Stimulated activated CD4-positive, alpha-beta T cell treated with anti-CD3 and anti-CD28 coated beads, Interleukin-2, amount 100 ng/mL, for 48 hours (primary cell): ENCODE measurements around the gene RDH16.
"Not testable (repeated sequence)": the region's sequence is repeated elsewhere in the genome, so short reads cannot be mapped to it uniquely, and the experiment has no call there.

Experiments
- DNase-seq, 2 donors: peaks; one replicate each; pipeline ENCODE4 v3.0.0-alpha.2; 2020

RDH16 gene

GRCh38 chr12:56953314-56953713 is 4.1 kb downstream of the RDH16 start:
- DNase-seq = no peak

GRCh38 chr12:56951582-56952339 is 5.6 kb downstream of the RDH16 start:
- DNase-seq = no peak

- DNase-seq = no peak
Measured at GRCh38 chr12:56948881-56949280, 8.5 kb downstream of the RDH16 start.

GRCh38 chr12:56948457-56948777 is 9.0 kb downstream of the RDH16 start:
- DNase-seq = no peak

GRCh38 chr12:56947633-56948456 is 9.6 kb downstream of the RDH16 start:
- DNase-seq = no peak

- DNase-seq = no peak
Measured at GRCh38 chr12:56943878-56944277, 13.5 kb downstream of the RDH16 start.

- not testable (repeated sequence) for DNase-seq
Measured at GRCh38 chr12:56943374-56943773, 14.0 kb downstream of the RDH16 start.

- no peak for DNase-seq
Measured at GRCh38 chr12:56941299-56942017, 15.9 kb downstream of the RDH16 start.

GRCh38 chr12:56940942-56941298 is 16.5 kb downstream of the RDH16 start:
- DNase-seq = not testable (repeated sequence)

- no peak for DNase-seq
Measured at GRCh38 chr12:56935752-56936151, 21.7 kb downstream of the RDH16 start.

GRCh38 chr12:56935157-56935556 is 22.3 kb downstream of the RDH16 start:
- no peak for DNase-seq

GRCh38 chr12:56933826-56934625 is 23.4 kb downstream of the RDH16 start, which contains the start of gene SDR9C7:
SDR9C7 (minus strand) TSS chr12:56934408; CDS start chr12:56934261, 147 bp downstream.
- no peak for DNase-seq

GRCh38 chr12:56932867-56933266 is 24.5 kb downstream of the RDH16 start:
- no peak for DNase-seq

GRCh38 chr12:56932146-56932545 is 25.3 kb downstream of the RDH16 start:
- DNase-seq = no peak

- DNase-seq = no peak
Measured at GRCh38 chr12:56931474-56931978, 25.9 kb downstream of the RDH16 start.

GRCh38 chr12:56930241-56930640 is 27.2 kb downstream of the RDH16 start:
- no peak for DNase-seq

GRCh38 chr12:56929780-56930179 is 27.6 kb downstream of the RDH16 start:
- no peak for DNase-seq

- no peak for DNase-seq
Measured at GRCh38 chr12:56928262-56928661, 29.1 kb downstream of the RDH16 start.

- no peak for DNase-seq
Measured at GRCh38 chr12:56927281-56927680, 30.1 kb downstream of the RDH16 start.

- DNase-seq = no peak
Measured at GRCh38 chr12:56922031-56922430, 35.4 kb downstream of the RDH16 start.

GRCh38 chr12:56921346-56921745 is 36.1 kb downstream of the RDH16 start:
- no peak for DNase-seq

- not testable (repeated sequence) for DNase-seq
Measured at GRCh38 chr12:56918139-56918538, 39.3 kb downstream of the RDH16 start.

- no peak for DNase-seq
Measured at GRCh38 chr12:56916996-56917333, 40.4 kb downstream of the RDH16 start.
